H1 (cell line): ENCODE measurements around the gene POLR3E. TPM values are rescaled to one million over a fixed set of nuclear protein-coding genes. Genes with fewer than 3 reads are reported as not detected.

Experiments
- CTCF ChIA-PET: fragments of 300-600 bp; sonication (Branson Sonifier 250); formaldehyde crosslinking; loops from one replicate; lab custom pipeline; 2021; ENCODE audit not compliant: partially characterized antibody; lab: Charles Lee
- POLR2A ChIA-PET: fragments of 300-600 bp; sonication (Branson Sonifier 250); formaldehyde crosslinking; loops from one replicate; lab custom pipeline; 2021; ENCODE audit warnings: inconsistent platforms; ENCODE audit not compliant: partially characterized antibody; lab: Charles Lee
- DNase-seq, 2 experiments: peaks; one replicate each; pipeline versions ENCODE4 v3.0.0 to v3.0.0-alpha.2; 2010 to 2022; ENCODE audit warnings: low spot score in 2 of 2, low read depth in 1 of 2, mixed read lengths in 1 of 2
- FAIRE-seq: peaks from 2 replicates; lab custom pipeline; 2011; peaks lifted over from hg19 to GRCh38; lab: Jason Lieb, UNC
- H2AFZ ChIP-seq: 2 replicates; pipeline ENCODE4 v1.8.1; 2012; ENCODE audit warnings: low read length, inconsistent platforms
- H2AK5ac ChIP-seq: 2 replicates; pipeline ENCODE4 v1.6.1; 2013; ENCODE audit warnings: low read depth, low read length
- H2BK120ac ChIP-seq: replicated peaks from 2 replicates; pipeline ENCODE3; 2013; ENCODE audit warnings: low read depth, low read length, inconsistent platforms
- H2BK12ac ChIP-seq: 2 replicates; pipeline ENCODE4 v1.6.1; 2013; ENCODE audit warnings: low read depth, low read length
- H2BK15ac ChIP-seq: 2 replicates; pipeline ENCODE4 v1.6.1; 2013; ENCODE audit warnings: low read length
- H2BK20ac ChIP-seq: 2 replicates; pipeline ENCODE4 v1.6.1; 2013; ENCODE audit warnings: low read length
- H2BK5ac ChIP-seq: 2 replicates; pipeline ENCODE4 v1.6.1; 2013; ENCODE audit warnings: low read depth, low read length
- H3K14ac ChIP-seq: 2 replicates; pipeline ENCODE4 v1.6.1; 2013; ENCODE audit warnings: inconsistent platforms; ENCODE audit not compliant: insufficient read length
- H3K18ac ChIP-seq: 2 replicates; pipeline ENCODE4 v1.6.1; 2013; ENCODE audit warnings: low read length; ENCODE audit errors: extremely low read depth
- H3K23ac ChIP-seq: 2 replicates; pipeline ENCODE4 v1.6.1; 2013; ENCODE audit warnings: inconsistent platforms; ENCODE audit not compliant: insufficient read length
- H3K23me2 ChIP-seq: 2 replicates; pipeline ENCODE4 v1.6.1; 2013; ENCODE audit warnings: low read depth, low read length
- H3K27ac ChIP-seq: 2 replicates; pipeline ENCODE4 v1.6.1; 2011; ENCODE audit warnings: low read depth, low read length, inconsistent platforms
- H3K27me3 ChIP-seq, 4 experiments: replicated peaks in 1 of 4; 1 replicate in 1 of 4; 2 replicates in 3 of 4; pipeline versions ENCODE4 v1.6.1 to v1.8.1; 2011 to 2013; ENCODE audit warnings: low read length in 3 of 4, mild to moderate bottlenecking in 3 of 4, inconsistent platforms in 2 of 4, mixed read lengths in 2 of 4, moderate library complexity in 1 of 4; ENCODE audit not compliant: control insufficient read depth in 3 of 4, insufficient read depth in 3 of 4; ENCODE audit errors: extremely low read depth in 1 of 4
- H3K36me3 ChIP-seq, 4 experiments: 2 replicates each; pipeline versions ENCODE4 v1.6.1 to v1.8.1; 2011 to 2013; ENCODE audit warnings: mild to moderate bottlenecking in 4 of 4, low read length in 3 of 4, moderate library complexity in 2 of 4, control low read depth in 1 of 4, inconsistent platforms in 1 of 4; ENCODE audit not compliant: insufficient read depth in 4 of 4, control insufficient read depth in 2 of 4
- H3K4ac ChIP-seq: replicated peaks from 2 replicates; pipeline ENCODE3; 2013; ENCODE audit warnings: low read length, low read depth, mixed read lengths, inconsistent platforms; ENCODE audit not compliant: insufficient read length
- H3K4me1 ChIP-seq, 4 experiments: replicated peaks in 1 of 4; 1 replicate in 1 of 4; 2 replicates in 3 of 4; pipeline versions ENCODE4 v1.6.1 to v1.8.1; 2011 to 2013; ENCODE audit warnings: low read length in 3 of 4, inconsistent platforms in 2 of 4, mixed read lengths in 1 of 4; ENCODE audit not compliant: insufficient read depth in 4 of 4, control insufficient read depth in 3 of 4
- H3K4me2 ChIP-seq, 2 experiments: 2 replicates each; pipeline versions ENCODE4 v1.6.1 to v1.8.1; 2011 to 2013; ENCODE audit warnings: low read depth in 2 of 2, low read length in 2 of 2, control low read depth in 1 of 2, inconsistent platforms in 1 of 2, mild to moderate bottlenecking in 1 of 2; ENCODE audit not compliant: insufficient read depth in 1 of 2
- H3K4me3 ChIP-seq, 4 experiments: fragments of 200-600, 300-600 bp in 1 of 4; sonication (generic), shearing (Covaris generic), sonication (Bioruptor Twin) in 1 of 4; 2 replicates each; pipeline versions ENCODE4 v1.5.1 to v1.8.1; 2011 to 2016; ENCODE audit warnings: low read length in 4 of 4, low read depth in 3 of 4, control low read depth in 2 of 4, inconsistent platforms in 2 of 4, mild to moderate bottlenecking in 2 of 4, mixed read lengths in 1 of 4, moderate library complexity in 1 of 4; ENCODE audit not compliant: insufficient read depth in 2 of 4; ENCODE audit errors: extremely low read depth in 1 of 4
- H3K56ac ChIP-seq: replicated peaks from 2 replicates; pipeline ENCODE3; 2013; ENCODE audit warnings: low read depth, mild to moderate bottlenecking, mixed read lengths, low read length, inconsistent platforms; ENCODE audit not compliant: insufficient read length
- H3K79me1 ChIP-seq: 2 replicates; pipeline ENCODE4 v1.6.1; 2013; ENCODE audit warnings: low read depth, low read length, control low read depth
- H3K79me2 ChIP-seq, 2 experiments: 2 replicates each; pipeline versions ENCODE4 v1.6.1 to v1.8.1; 2012 to 2013; ENCODE audit warnings: low read length in 2 of 2, mild to moderate bottlenecking in 2 of 2, inconsistent platforms in 1 of 2; ENCODE audit not compliant: insufficient read depth in 2 of 2, control insufficient read depth in 1 of 2
- H3K9ac ChIP-seq, 4 experiments: replicated peaks in 1 of 4; 1 replicate in 1 of 4; 2 replicates in 3 of 4; pipeline versions ENCODE4 v1.6.1 to v1.8.1; 2011 to 2013; ENCODE audit warnings: low read depth in 3 of 4, low read length in 3 of 4, control low read depth in 2 of 4, mild to moderate bottlenecking in 2 of 4, moderate library complexity in 2 of 4, inconsistent platforms in 1 of 4; ENCODE audit errors: extremely low read depth in 1 of 4
- H3K9me3 ChIP-seq, 2 experiments: 2 replicates each; pipeline versions ENCODE4 v1.6.1 to v1.8.1; 2012 to 2013; ENCODE audit warnings: mild to moderate bottlenecking in 2 of 2, moderate library complexity in 2 of 2, control low read depth in 1 of 2, inconsistent platforms in 1 of 2, low read depth in 1 of 2, low read length in 1 of 2, mixed read lengths in 1 of 2; ENCODE audit not compliant: insufficient read depth in 2 of 2
- H4K20me1 ChIP-seq, 2 experiments: replicated peaks in 1 of 2; 2 replicates each; pipeline versions ENCODE3 to v1.8.1; 2011 to 2013; ENCODE audit warnings: inconsistent platforms in 2 of 2, low read length in 2 of 2, mild to moderate bottlenecking in 1 of 2; ENCODE audit not compliant: insufficient read depth in 2 of 2, control insufficient read depth in 1 of 2
- H4K5ac ChIP-seq: 2 replicates; pipeline ENCODE4 v1.6.1; 2013; ENCODE audit warnings: low read length, low read depth, mixed read lengths, inconsistent platforms; ENCODE audit not compliant: insufficient read length
- H4K8ac ChIP-seq: 2 replicates; pipeline ENCODE4 v1.8.0; 2013; ENCODE audit warnings: mild to moderate bottlenecking, moderate library complexity, low read length, inconsistent platforms; ENCODE audit not compliant: insufficient read depth; ENCODE audit errors: extremely low read depth
- H4K91ac ChIP-seq: replicated peaks from 2 replicates; pipeline ENCODE3; 2013; ENCODE audit warnings: low read length, mixed read lengths, inconsistent platforms; ENCODE audit not compliant: insufficient read length
- BACH1 ChIP-seq: IDR thresholded peaks from 2 replicates; pipeline ENCODE4 v1.6.1; 2012; ENCODE audit warnings: low read length, improper control_type of control experiment
- EP300 ChIP-seq, 2 experiments: IDR thresholded peaks; 1 replicate in 1 of 2; 2 replicates in 1 of 2; pipeline ENCODE4 v1.6.1; 2011 to 2012; ENCODE audit warnings: low read depth in 2 of 2, low read length in 2 of 2, mild to moderate bottlenecking in 2 of 2, borderline replicate concordance in 1 of 2, inconsistent platforms in 1 of 2, moderate library complexity in 1 of 2
- SIX5 ChIP-seq: IDR thresholded peaks from 2 replicates; pipeline ENCODE4 v1.6.1; 2011; ENCODE audit warnings: mild to moderate bottlenecking, low read depth, low read length
- WGBS, 2 experiments: shearing (Covaris generic) in 1 of 2; methylation state at CpG; one replicate each; pipeline versions ENCODE4 v1.1.6 to v1.1.7; 2013 to 2015; ENCODE audit warnings: low lambda C conversion rate in 2 of 2, mixed read lengths in 2 of 2, inconsistent platforms in 1 of 2, low coverage in 1 of 2, missing lambda C conversion rate in 1 of 2; ENCODE audit not compliant: insufficient replicate concordance in 2 of 2, insufficient coverage in 1 of 2, insufficient read length in 1 of 2; ENCODE audit errors: extremely low coverage in 1 of 2, missing lambda C conversion rate in 1 of 2; 5-methylcytosine and 5-hydroxymethylcytosine counted together
- polyA plus RNA-seq, 7 experiments: library from polyadenylated mRNA; depleted of rRNA in 3 of 7; stranded (reverse) in 5 of 7; unstranded in 2 of 7; fragments of >200 nt in 5 of 7; fragments of 200-250 nt in 2 of 7; gene quantifications; 1 replicate in 5 of 7; 2 replicates in 1 of 7; 4 replicates in 1 of 7; pipeline versions ENCODE4 v1.2.1 to v1.2.3, GENCODE V29; 2011 to 2013; ENCODE audit warnings: missing spikeins in 2 of 7, mixed read lengths in 2 of 7
- total RNA-seq: library from RNA; stranded (reverse); fragmentation: NEBNext Ultra II Directional; extraction: Animal tissue kit (Norgen Biotek cat#: 25700); gene quantifications from 2 replicates; pipeline ENCODE4 v1.2.1, GENCODE V29; 2021

Gene POLR3E
- total and polyA plus RNA-seq, 2 of the 8 experiments (the other 6 are each of a cell fraction or from before 2014, with no cell fraction given) = 96.5 to 125 TPM

- Histone ChIP-seq H3K14ac (no peak overlapping the region), H3K79me2 (peaks cover 0 to 13% of the 10 kb centered on the region in 2 experiments; a peak in 1 of 4 replicates), H3K4me3 (no peak overlapping the region), H2BK15ac (no peak overlapping the region), H4K20me1 (peaks cover 10 to 11% of the 10 kb centered on the region in 2 experiments), H3K23me2 (no peaks in the 10 kb centered on the region), H2BK120ac (no peak overlapping the region), H3K9ac (no peak overlapping the region), H3K23ac (no peak overlapping the region), H3K9me3 (no peaks in the 10 kb centered on the region), H2BK5ac (no peak overlapping the region), H3K4me2 (no peak overlapping the region), H3K4me1 (peaks cover 0 to 3% (median under 1%) of the 10 kb centered on the region in 4 experiments; a peak in 2 of 7 replicates), H3K27ac (no peak overlapping the region), H3K4ac (no peak overlapping the region), H3K27me3 (no peaks in the 10 kb centered on the region), H3K18ac (no peak overlapping the region), H4K5ac (no peak overlapping the region), H4K8ac (no peak overlapping the region; the same call in 1 of the 2 replicates), H3K56ac (no peak overlapping the region), H4K91ac (no peak overlapping the region), H2AFZ (no peak overlapping the region), H3K36me3 (peaks cover 3 to 42% (median 34%) of the 10 kb centered on the region in 4 experiments; a peak in 7 of 8 replicates), H2BK12ac (no peak overlapping the region), H2BK20ac (no peak overlapping the region), H2AK5ac (no peak overlapping the region), H3K79me1 (peaks cover 4% of the 10 kb centered on the region; the same call in 1 of the 2 replicates)
- no peak for DNase-seq
- ChIA-PET POLR2A (interaction anchor here (1.5 kb wide), 1 partner anchor 15 kb away, joined by 4 read pairs; no protein-coding TSS in a partner anchor), CTCF (interaction anchor here (1.2 to 1.3 kb wide), 2 partner anchors 14 to 27 kb away, joined by 3 read pairs; no protein-coding TSS in a partner anchor)
- FAIRE-seq = no peak
- WGBS, 2 experiments = 97% methylated on average over 17 of the region's 17 CpGs; no CpG with 5 or more reads in 1 of the 2 experiments
- TF ChIP-seq BACH1 (no peak), EP300 (IDR thresholded peaks at IDR 0.05; ENCODE audit: borderline replicate concordance in 1 of 2, low read depth in 2 of 2, low read length in 2 of 2) (no peak), SIX5 (no peak)
Measured at GRCh38 chr16:22322741-22323140, 25.5 kb downstream of the POLR3E start.
